NB4 (cell line): ENCODE measurements around the gene BACE2.
A peak's percentile ranks its signal among the peaks of the same experiment; 100 is the strongest.

Experiments used
- DNase-seq: peaks from one replicate; pipeline ENCODE4 v3.0.0; 2010; ENCODE audit warnings: low read depth
- H3K4me3 ChIP-seq: one replicate; pipeline ENCODE4 v1.5.1; 2011; ENCODE audit warnings: mild to moderate bottlenecking, low read depth, low read length, moderate library complexity
- MYC ChIP-seq: IDR thresholded peaks from 2 replicates; pipeline ENCODE4 v1.6.1; 2011; ENCODE audit warnings: low read depth, low read length
- POLR2A ChIP-seq: IDR thresholded peaks from 2 replicates; pipeline ENCODE4 v1.6.1; 2011; ENCODE audit warnings: mild to moderate bottlenecking; ENCODE audit not compliant: insufficient read length; ENCODE audit errors: extremely low read depth
- TF ChIP-seq, protein P1 (sequence below): IDR thresholded peaks from 2 replicates; pipeline ENCODE4 v1.6.1; 2011; ENCODE audit warnings: low read depth, low read length
- TF ChIP-seq, protein P2 (sequence below): IDR thresholded peaks from one replicate; pipeline ENCODE4 v1.5.1; 2012; ENCODE audit warnings: low read depth, low read length

BACE2 gene

DNA sequence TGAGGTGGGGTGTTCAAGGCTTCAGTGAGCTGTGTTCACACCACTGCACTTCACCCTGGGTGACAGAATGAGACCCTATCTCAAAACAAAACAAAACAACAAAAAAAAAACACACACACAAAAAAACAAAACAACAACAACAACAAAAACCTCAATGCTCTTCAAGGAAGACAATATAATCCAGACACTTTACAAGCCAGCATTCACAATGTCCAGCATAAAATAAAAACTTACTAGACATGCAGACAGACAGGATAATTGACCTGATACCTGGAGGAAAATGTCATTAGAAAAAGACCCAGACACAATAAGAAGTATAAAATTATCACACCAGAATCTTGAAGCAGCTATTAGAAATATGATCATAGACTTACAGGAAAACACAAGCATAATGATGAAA is 39.0 kb upstream of the BACE2 start:
- DNase-seq: no peak
- TF ChIP-seq, protein P1, sequence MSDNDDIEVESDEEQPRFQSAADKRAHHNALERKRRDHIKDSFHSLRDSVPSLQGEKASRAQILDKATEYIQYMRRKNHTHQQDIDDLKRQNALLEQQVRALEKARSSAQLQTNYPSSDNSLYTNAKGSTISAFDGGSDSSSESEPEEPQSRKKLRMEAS: no peak
- TF ChIP-seq POLR2A (no peak), MYC (no peak)
- TF ChIP-seq, protein P2, sequence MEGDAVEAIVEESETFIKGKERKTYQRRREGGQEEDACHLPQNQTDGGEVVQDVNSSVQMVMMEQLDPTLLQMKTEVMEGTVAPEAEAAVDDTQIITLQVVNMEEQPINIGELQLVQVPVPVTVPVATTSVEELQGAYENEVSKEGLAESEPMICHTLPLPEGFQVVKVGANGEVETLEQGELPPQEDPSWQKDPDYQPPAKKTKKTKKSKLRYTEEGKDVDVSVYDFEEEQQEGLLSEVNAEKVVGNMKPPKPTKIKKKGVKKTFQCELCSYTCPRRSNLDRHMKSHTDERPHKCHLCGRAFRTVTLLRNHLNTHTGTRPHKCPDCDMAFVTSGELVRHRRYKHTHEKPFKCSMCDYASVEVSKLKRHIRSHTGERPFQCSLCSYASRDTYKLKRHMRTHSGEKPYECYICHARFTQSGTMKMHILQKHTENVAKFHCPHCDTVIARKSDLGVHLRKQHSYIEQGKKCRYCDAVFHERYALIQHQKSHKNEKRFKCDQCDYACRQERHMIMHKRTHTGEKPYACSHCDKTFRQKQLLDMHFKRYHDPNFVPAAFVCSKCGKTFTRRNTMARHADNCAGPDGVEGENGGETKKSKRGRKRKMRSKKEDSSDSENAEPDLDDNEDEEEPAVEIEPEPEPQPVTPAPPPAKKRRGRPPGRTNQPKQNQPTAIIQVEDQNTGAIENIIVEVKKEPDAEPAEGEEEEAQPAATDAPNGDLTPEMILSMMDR: no peak
- no peak overlapping the region for H3K4me3 ChIP-seq

DNA sequence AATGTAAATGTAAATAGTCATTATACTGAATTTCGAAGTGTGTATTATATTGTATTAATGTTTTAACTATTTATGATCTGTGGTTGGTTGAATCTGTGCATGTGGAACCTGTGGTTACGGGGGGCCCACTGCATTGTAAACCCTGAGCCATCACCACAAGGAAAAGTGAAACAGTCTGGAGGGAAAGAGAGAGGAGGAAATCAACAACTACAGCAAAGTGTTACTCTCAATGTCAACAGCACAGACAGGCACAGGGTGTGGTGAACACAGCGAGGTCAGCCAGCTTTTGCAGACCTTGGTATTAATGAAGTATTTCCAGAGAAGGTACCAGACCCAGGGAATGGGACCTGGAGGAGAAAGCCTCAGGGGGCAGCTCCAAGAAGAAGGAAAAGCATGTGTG is 37.1 kb upstream of the BACE2 start:
- DNase-seq: no peak
- H3K4me3 ChIP-seq: no peak overlapping the region
- no peak for TF ChIP-seq MYC
- TF ChIP-seq, protein P2: no peak
- TF ChIP-seq, protein P1: no peak
- TF ChIP-seq POLR2A: no peak

DNA sequence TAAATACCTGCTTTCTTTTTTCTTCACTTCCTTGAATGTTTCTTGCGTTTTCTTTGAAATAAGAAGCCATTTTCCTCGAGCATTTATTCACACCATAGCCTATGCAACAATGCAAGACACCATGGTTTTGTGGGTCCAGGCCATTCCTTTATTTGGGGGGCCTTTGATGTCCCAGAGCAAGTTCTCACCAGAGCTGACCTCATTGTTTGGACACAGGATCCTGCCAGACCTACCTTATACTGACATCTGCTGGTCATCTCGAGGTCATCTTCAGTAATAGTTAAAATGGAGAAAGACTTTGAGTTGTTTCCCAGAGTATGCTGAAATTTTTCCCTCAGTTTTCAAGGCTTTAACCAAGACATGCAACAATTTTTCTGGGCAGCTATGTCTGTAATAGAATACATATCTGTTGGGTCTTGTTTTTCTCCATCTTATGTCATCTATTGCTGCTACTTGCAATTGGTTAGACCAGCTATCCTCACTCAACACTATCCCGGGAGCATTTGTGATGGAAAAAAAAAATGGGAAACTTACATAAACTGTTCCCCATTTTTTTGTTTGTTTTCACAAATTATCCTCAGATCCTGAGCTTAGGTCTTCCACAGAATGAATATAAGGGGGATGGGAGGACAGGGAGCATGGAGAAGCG is 34.0 kb upstream of the BACE2 start:
- TF ChIP-seq, protein P2: peak; percentile 46
- no peak for TF ChIP-seq MYC
- peak; percentile 36 for DNase-seq
- H3K4me3 ChIP-seq: no peak overlapping the region

DNA sequence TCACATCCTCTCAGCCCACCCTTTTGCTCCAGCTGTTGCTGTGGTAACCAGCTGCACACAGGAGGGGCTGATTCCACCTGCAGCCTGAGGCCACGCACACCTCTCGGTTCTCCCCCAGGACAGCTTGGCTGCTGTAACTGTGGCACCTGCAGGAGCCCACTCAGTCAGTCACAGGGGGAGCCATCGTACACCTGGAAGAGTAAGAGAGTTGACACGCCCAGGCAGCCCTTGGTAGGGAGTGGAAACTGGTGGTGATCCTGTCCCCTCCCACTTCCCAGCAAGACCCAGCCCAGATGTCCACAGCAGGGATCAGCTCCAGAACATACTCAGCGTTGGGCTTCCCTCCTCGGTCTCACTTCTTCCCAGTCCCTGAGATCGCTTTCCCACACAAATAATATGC is 32.2 kb upstream of the BACE2 start:
- TF ChIP-seq, protein P1: no peak
- TF ChIP-seq, protein P2: no peak
- TF ChIP-seq POLR2A (no peak), MYC (no peak)
- DNase-seq: no peak
- H3K4me3 ChIP-seq: no peak overlapping the region

DNA sequence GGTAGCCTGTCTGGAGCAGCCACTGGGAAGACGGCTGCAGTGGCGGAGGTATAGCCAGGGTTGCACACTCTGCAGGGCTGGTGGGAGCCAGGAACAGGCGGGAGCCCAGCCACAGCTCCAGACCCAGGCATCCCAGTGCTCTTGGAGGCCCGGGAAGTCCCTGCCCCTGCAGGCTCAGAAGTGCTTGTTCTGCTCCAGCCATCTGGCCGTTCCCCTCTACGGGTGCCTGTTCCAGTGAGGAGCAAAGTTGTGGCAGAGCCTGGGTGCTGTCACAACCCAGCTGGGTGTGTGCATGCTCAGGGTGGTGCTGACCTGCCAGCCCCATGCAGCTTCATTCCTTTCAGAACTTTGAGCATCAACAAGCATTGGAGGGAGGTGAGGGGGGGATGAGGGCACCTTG is 31.7 kb upstream of the BACE2 start:
- H3K4me3 ChIP-seq: no peak overlapping the region
- TF ChIP-seq, protein P1: no peak
- TF ChIP-seq POLR2A: no peak
- TF ChIP-seq MYC: no peak
- TF ChIP-seq, protein P2: no peak
- DNase-seq: no peak

DNA sequence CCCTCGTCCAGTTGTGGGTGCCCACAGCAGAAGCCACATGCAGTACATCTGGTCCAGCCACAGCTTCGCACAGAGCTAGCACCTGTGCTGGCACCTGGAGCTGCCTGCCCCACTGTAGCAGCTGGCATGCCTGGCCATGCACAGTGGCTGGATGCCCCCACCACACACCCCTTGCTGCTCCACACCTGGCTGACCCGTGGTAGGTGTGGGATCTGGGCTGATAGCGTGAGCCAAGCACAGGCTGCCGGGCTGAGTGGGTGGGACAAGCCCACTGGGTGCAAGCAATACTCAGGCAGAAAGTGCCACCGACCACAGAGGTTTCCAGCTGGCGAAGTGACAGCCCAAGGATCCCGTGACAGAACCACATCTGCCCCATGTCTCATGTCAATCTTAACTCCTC is 30.6 kb upstream of the BACE2 start:
- TF ChIP-seq MYC (no peak), POLR2A (no peak)
- TF ChIP-seq, protein P1: no peak
- TF ChIP-seq, protein P2: no peak
- DNase-seq: no peak
- no peak overlapping the region for H3K4me3 ChIP-seq
